HepG2 (cell line): ENCODE data around the gene C2. TPM values are rescaled to one million over a fixed set of nuclear protein-coding genes. Genes with fewer than 3 reads are reported as not detected.

ENCODE experiments used
- ADNP ChIP-seq: sonication (generic); formaldehyde crosslinking; IDR thresholded peaks from 2 replicates; pipeline ENCODE4 v1.4.0; 2020; ENCODE audit warnings: missing genetic modification reagents
- AKNA ChIP-seq: sonication (generic); formaldehyde crosslinking; IDR thresholded peaks from 2 replicates; pipeline ENCODE4 v1.4.0; 2020; ENCODE audit warnings: missing genetic modification reagents, borderline replicate concordance
- ARID4A ChIP-seq: sonication (generic); formaldehyde crosslinking; IDR thresholded peaks from 2 replicates; pipeline ENCODE4 v1.5.0; 2020; ENCODE audit warnings: mild to moderate bottlenecking, missing genetic modification reagents, borderline replicate concordance
- ERF ChIP-seq: IDR thresholded peaks from 2 replicates; pipeline ENCODE4 v1.6.1; 2018; ENCODE audit warnings: missing biosample characterization, missing genetic modification reagents
- FOXA3 ChIP-seq: IDR thresholded peaks from 2 replicates; pipeline ENCODE4 v1.6.1; 2016; ENCODE audit warnings: missing genetic modification reagents, missing compliant biosample characterization
- FOXP1 ChIP-seq, 2 experiments: fragments of 450-650 bp in 1 of 2; IDR thresholded peaks; 2 replicates each; pipeline ENCODE4 v1.6.1; 2017 to 2018; ENCODE audit warnings: antibody characterized with exemption in 1 of 2
- HOXA9 ChIP-seq: sonication (generic); formaldehyde crosslinking; IDR thresholded peaks from 2 replicates; pipeline ENCODE4 v1.8.1; 2022; ENCODE audit warnings: missing genetic modification reagents, mild to moderate bottlenecking, moderate library complexity, borderline replicate concordance
- MTA3 ChIP-seq: sonication (generic); formaldehyde crosslinking; IDR thresholded peaks from 2 replicates; pipeline ENCODE4 v1.4.0; 2020; ENCODE audit warnings: missing genetic modification reagents
- MTF1 ChIP-seq: sonication (generic); formaldehyde crosslinking; IDR thresholded peaks from 2 replicates; pipeline ENCODE4 v1.5.0; 2020; ENCODE audit warnings: missing genetic modification reagents
- PAXIP1 ChIP-seq: sonication (generic); formaldehyde crosslinking; conservative IDR thresholded peaks from 2 replicates; pipeline ENCODE4 v1.4.0; 2020; ENCODE audit warnings: mild to moderate bottlenecking, missing genetic modification reagents, moderate library complexity
- RORA ChIP-seq: sonication (generic); formaldehyde crosslinking; IDR thresholded peaks from 2 replicates; pipeline ENCODE4 v1.5.0; 2020; ENCODE audit warnings: mild to moderate bottlenecking, missing genetic modification reagents, moderate library complexity
- ZNF20 ChIP-seq: sonication (generic); formaldehyde crosslinking; IDR thresholded peaks from 2 replicates; pipeline ENCODE4 v1.4.0; 2020; ENCODE audit warnings: mild to moderate bottlenecking, moderate library complexity, missing genetic modification reagents
- ZNF510 ChIP-seq: sonication (generic); formaldehyde crosslinking; IDR thresholded peaks from 2 replicates; pipeline ENCODE4 v1.4.0; 2020; ENCODE audit warnings: low read depth, mild to moderate bottlenecking, missing genetic modification reagents
- ZNF775 ChIP-seq: sonication (generic); formaldehyde crosslinking; IDR thresholded peaks from 2 replicates; pipeline ENCODE4 v1.4.0; 2020; ENCODE audit warnings: missing genetic modification reagents, mild to moderate bottlenecking, moderate library complexity, borderline replicate concordance
- ZNF781 ChIP-seq: sonication (generic); formaldehyde crosslinking; IDR thresholded peaks from 2 replicates; pipeline ENCODE4 v1.5.1; 2020; ENCODE audit warnings: borderline replicate concordance, mild to moderate bottlenecking, missing genetic modification reagents; ENCODE audit errors: not compliant biosample characterization
- ZSCAN9 ChIP-seq: IDR thresholded peaks from 2 replicates; pipeline ENCODE4 v1.6.1; 2016; ENCODE audit warnings: borderline replicate concordance
- polyA plus RNA-seq, 8 experiments: library from polyadenylated mRNA; depleted of rRNA in 3 of 8; stranded (reverse) in 7 of 8; unstranded in 1 of 8; fragments of >200 nt; fragmentation: Illumina TruSeq in 4 of 8; extraction: Trizol in 4 of 8; gene quantifications; 2 replicates each; pipeline versions ENCODE4 v1.2.1 to v1.2.3, GENCODE V29; 2011 to 2016; ENCODE audit warnings: low read depth in 4 of 8, missing spikeins in 1 of 8, mixed read lengths in 1 of 8; ENCODE audit not compliant: insufficient read depth in 1 of 8
- total RNA-seq, 5 experiments: library from RNA; depleted of rRNA; stranded (reverse); fragments of >200 nt; fragmentation: Illumina TruSeq; extraction: Trizol; gene quantifications; 2 replicates each; pipeline ENCODE4 v1.2.3, GENCODE V29; 2016; ENCODE audit warnings: low read depth in 1 of 5

Gene C2
- total and polyA plus RNA-seq, 2 of the 13 experiments (the other 11 are each of a cell fraction or from before 2014, with no cell fraction given) = 165 to 307 TPM

DNA sequence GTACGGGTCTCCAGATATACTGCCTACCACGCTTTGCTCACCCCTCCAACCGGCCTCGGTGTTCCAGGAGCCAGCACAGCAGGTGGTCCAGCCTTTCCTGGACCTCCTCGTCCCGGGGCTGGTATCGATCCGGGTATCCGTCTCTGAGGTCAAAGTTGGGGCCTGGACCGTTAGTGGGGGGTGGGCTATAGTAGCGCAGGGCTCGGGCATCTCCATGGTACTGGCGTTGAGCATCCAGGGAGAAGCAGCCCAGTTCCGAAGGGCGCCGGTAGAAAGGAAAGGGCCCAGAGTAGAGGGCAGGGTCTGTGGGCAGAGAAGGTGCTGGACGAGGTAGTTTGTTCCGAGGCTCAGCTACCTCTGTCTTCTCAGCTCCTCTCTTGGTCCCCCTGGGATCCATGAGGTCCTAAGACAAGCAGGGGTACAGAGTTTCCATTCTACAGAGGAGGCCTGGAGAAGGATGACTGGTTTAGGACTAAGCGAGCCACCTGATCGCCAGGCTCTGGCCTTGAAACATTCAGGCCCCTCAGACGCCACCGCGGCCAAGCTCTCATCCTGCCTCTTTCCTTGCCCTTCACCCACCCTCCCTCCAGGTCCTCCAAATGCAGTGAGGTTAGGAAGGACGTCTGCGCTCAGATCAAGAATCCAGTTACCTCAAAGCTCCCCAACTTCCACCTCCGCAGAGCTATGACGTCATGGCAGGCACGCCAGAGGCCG lies 43.9 kb downstream of the C2 start (continued):
- TF ChIP-seq ERF = no peak
- no peak for TF ChIP-seq MTF1 (CRISPR knock-in tag)
- TF ChIP-seq HOXA9 (CRISPR knock-in tag) = no peak
- no peak for TF ChIP-seq AKNA (CRISPR knock-in tag)
- TF ChIP-seq PAXIP1 (CRISPR knock-in tag) = no peak
- no peak for TF ChIP-seq RORA (CRISPR knock-in tag)
- TF ChIP-seq FOXP1 (IDR thresholded peaks at IDR 0.05) = no peak
- no peak; the same call in 1 of the 2 replicates for TF ChIP-seq FOXP1 (CRISPR knock-in tag; IDR thresholded peaks at IDR 0.05)
- TF ChIP-seq ZNF510 (CRISPR knock-in tag) = no peak
- TF ChIP-seq ZSCAN9 (CRISPR knock-in tag) = no peak
- TF ChIP-seq ZNF775 (CRISPR knock-in tag) = no peak
- TF ChIP-seq ZNF20 (CRISPR knock-in tag) = no peak
- TF ChIP-seq FOXA3 (CRISPR knock-in tag) = no peak
- TF ChIP-seq ADNP (CRISPR knock-in tag) = no peak
- no peak for TF ChIP-seq MTA3 (CRISPR knock-in tag)
- no peak; the same call in 1 of the 2 replicates for TF ChIP-seq ARID4A
- TF ChIP-seq ZNF781 (CRISPR knock-in tag) = no peak
